Posterior cingulate gyrus (tissue), 11 donors: Measurements from ENCODE around the gene TBC1D22B.
A peak's percentile ranks its signal among the peaks of the same experiment; 100 is the strongest.
"Not testable (repeated sequence)": the region's sequence is repeated elsewhere in the genome, so short reads cannot be mapped to it uniquely, and the experiment has no call there.

ENCODE experiments used
- DNase-seq, 10 donors: peaks; one replicate each; pipeline versions ENCODE4 v3.0.0 to v3.0.0-alpha.2; 2020 to 2021; ENCODE audit warnings: mixed read lengths in 3 of 10
- intact Hi-C: fragments of 100-400 bp; cut with DNase I; formaldehyde crosslinking; loops from one replicate; pipeline ENCODE4 v1.15.1; 2023

The TBC1D22B gene

DNA sequence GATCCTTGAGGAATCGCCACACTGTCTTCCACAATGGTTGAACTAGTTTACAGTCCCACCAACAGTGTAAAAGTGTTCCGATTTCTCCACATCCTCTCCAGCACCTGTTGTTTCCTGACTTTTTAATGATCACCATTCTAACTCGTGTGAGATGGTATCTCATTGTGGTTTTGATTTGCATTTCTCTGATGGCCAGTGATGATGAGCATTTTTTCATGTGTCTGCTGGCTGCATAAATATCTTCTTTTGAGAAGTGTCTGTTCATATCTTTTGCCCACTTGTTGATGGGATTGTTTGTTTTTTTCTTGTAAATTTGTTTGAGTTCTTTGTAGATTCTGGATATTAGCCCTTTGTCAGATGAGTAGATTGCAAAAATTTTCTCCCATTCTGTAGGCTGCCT is 88.2 kb downstream of the TBC1D22B start:
- DNase-seq, intact Hi-C loops: not testable (repeated sequence)

DNA sequence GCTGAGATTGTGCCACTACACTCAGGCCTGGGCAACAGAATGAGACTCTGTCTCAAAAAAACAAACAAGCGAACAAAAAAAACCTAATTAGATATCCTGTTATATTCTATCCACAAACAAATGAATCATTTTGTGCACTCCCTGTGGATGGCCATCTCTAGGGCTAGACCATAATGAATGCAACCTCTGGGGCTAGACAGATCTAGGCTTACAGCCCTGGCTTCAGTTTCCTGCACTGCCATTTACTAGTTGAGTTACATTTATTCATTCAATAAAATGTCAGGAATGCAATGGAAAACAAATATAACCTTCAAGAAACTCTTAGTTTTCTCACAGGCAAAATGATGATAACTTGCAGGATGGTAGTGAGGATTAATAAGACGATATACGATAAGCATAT is 89.6 kb downstream of the TBC1D22B start:
- no peak for DNase-seq
- intact Hi-C loops = no loop called here

DNA sequence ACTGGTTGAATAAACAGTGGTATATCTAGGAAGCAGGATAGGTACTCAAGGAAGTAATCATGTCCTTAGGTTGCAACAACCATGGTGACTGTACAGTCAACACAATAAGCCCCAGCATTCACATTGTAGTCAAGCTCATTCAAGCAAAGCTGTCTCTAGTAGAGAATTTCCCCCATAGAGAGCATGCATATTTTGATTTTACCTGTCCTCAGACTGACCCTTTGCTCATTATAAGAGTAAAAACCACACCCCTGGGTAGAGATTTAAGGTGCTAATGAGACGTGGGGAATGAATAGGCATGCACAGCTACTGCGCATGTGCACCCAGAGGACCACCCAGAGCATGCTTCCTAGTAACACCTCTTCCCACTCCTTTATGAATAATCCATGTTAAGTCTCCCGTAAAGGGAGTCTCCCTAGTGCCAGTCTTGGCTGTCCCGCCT is 90.1 kb downstream of the TBC1D22B start:
- intact Hi-C loops = no loop called here
- no peak for DNase-seq

DNA sequence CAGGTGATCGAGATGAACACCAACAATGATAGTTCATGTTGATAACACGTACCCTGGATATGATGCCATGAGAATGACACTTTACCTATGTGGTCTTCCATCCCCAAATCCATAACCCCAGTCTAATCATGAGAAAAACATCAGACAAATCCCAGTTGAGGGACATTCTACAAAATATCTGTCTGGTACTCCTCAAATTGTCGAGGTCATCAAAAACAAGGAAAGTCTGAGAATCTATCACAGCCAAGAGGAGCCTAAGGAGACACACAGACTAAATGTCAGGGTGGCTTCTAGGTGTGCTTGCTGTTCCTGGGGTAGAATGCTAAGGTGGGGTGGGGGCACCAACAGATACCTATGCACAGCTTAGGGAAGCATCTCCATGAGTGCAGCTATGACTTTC is 93.5 kb downstream of the TBC1D22B start:
- intact Hi-C loops = no loop called here

DNA sequence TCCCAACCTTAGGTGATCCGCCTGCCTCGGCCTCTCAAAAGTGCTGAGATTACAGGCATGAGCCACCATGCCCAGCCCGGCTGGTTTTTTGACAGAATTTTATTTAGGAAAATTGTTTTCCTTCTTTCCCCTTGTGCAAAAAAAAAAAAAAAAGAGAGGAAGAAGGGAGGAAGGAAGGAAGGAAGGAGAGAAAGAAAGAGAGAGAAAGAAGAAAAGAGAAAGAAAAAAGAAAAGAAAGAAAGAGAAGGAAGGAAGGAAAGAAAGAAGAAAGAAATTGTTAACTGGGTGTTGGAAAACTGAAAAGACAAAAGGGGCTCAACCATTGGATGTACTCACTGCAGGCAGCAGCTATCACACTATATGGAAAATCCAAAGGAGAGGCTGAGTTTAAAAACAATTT is 94.8 kb downstream of the TBC1D22B start:
- DNase-seq = no peak
- intact Hi-C loops = no loop called here

More for the DNA sequence above, 93.5 kb downstream of the TBC1D22B start:
- DNase-seq = no peak

DNA sequence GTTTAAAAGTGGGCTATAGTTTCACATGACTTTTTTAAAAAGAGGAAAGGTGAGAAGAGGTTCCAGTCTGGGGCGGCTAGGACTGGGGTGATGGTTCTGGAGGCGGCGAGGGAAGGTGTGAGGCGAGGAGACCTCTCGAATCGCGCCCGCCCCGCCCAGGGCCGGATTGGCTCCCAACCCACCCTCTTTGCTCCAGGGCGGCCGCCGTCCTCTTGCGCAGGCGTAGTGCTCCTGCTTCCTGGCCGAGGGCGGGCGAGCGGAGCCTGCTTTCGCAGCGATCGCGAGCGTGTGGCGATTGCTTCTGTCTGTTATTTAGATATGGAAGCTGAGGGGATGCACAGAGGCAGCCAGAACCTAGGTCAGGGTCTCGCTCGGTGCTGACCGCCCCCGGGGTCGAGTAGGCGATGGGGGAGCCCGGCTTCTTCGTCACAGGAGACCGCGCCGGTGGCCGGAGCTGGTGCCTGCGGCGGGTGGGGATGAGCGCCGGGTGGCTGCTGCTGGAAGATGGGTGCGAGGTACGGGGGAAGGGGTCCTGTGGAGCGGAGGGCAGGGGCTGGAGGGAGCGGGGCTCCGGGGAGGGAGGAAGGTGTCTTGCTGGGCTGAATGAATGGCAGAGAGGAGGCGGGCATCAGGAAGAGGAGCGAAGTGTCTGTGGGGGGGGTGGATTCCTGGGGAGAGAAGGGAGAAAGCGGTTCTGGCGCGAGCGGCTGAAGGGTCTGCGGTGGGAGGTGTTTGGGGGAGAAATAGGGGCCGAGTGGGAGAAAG is 96.4 kb downstream of the TBC1D22B start, which contains the start of gene RNF8:
Gene RNF8, plus strand, starts transcription at position 223 of the 765 bp plus-strand sequence. Its CDS starts 182 bp downstream, at position 405.
- intact Hi-C loops = no loop called here
- peak; percentile 83 to 98 (median 90) for DNase-seq

DNA sequence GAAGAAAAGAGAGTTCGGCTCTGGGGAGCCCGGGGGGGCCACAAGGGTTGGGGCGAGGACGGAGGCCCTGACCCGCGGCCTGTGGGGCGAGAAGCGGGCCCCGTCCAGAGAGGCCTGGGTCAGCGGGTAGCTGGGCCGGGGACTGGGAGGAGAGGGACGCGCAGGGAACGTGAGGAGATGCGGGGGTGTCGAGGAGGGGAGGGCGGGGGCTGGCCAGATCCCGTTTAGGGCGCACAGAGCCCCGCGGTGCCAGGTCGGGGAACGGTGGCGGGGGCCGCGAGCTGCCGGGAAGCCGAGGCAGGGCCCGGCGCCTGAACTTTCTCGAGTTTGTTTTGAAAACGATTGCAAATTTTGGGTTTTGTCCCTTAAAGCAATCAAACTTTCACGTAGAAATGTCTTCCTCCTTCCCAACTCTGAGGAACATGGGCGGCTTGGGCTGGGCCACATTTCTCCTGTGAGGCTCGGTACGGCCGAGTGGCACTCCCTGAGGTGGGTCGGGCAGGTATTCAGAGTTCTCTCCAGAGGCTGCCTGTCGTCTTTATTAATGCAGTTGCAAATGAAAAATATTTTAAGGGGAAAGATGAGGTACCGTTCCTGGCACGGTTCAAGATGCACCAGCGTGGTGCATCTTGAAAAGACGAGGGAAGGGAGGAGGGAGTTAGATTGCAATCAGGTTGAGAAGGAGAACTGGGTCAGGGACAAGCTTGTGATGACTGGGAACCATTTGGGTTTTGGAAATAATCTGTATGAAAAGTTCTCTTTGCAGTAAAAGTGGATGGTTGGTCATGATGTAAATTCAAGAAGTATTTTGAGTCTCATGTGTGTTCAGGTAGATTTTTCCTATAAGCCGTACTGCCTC is 97.2 kb downstream of the TBC1D22B start:
- DNase-seq = peak in 8 of 10 donors; percentile 7 to 83 (median 20)
- intact Hi-C loops = no loop called here

DNA sequence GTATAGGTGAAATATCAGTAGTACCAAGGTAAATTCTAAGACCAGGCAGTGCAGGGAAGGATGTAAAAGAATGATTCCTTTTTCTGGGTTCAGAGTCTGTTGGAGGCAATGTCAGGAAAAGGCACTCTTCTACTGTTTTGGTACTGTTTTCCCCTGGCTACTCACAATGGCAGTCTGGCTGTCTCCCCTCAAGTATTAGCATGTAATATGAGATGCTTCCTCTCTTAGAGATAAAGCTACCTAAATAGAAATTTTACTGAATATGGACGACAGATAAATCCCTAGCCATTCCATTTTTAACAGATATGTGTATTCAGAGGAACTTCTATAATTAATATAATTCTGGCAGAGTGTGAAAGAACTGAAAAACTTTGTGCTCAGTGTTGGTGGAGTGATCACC is 99.7 kb downstream of the TBC1D22B start:
- intact Hi-C loops = no loop called here
- DNase-seq = no peak

DNA sequence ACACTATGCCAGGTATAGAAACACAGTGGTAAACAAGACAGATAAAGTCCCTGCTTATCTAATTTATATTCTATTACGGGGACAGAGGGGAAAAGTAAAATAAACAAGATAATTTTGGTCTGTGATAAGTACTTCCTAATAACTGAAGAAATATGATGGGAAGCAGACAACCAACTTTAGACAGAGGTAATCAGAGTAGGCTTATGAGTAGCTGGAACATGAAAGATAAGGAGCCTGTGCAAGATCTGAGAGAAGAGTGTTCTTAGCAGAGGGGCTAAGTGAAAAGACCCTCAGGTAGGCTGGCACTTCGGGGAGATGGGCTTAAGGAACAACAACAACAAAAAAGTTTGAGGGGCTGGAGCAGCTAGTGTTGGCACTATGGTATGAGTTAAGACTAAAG is 100.3 kb downstream of the TBC1D22B start:
- DNase-seq = no peak
- intact Hi-C loops = no loop called here

DNA sequence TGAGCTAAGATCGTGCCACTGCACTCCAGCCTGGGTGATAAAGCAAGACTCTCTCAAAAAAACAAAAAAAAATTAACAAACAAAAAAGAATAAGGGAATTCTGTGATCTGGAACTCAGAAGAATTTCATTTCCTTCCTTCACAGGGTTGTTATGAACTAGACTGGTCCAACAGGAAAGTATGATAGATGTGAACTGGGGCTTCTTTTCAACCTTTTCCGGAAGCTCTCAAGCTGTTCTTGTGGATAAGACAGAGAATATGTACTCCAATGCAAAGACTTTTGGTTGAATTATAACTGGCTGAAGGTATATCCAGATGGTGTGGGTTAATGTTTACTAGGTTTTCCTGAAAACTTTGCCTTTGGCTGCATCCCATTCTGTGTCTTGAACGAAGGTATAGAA is 101.5 kb downstream of the TBC1D22B start:
- no peak for DNase-seq
- intact Hi-C loops = no loop called here

DNA sequence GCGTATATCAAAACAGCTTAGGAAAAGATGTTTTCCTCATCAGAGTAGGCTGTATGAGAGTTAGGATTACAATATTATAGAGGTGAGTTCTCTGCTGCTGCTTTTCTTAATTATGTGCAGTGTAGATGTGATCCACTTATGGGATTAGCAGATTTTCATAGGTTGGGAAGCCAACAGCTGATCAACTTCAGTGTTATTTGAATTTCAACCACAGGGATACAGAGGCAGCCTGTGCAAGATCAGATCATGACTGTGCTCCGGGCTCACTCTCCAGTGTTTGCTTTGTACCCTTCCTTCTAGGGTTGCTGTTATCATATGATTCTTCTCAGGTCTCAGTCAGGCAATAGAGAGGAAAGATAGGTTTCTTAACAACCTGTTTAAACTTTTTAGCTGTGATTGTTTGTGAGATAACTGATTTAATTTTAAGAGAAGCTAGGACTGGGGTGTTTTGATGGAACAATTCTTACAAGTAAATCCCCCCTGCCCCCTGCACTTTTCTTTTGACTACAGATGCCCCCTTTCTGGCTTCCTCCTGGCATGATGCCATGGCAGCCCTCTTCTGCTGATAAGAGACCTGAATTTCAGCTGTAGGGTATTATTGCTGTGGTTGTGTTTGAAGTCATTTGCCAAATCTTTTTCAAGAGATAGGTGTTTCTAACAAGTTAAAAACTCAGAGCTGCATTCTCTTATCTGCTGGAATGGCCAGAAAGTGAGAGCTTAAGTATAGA is 104.7 kb downstream of the TBC1D22B start:
- intact Hi-C loops = loop anchor here (5.0 kb wide), 1 partner anchor 330 kb away; no protein-coding TSS in a partner anchor
- no peak for DNase-seq

DNA sequence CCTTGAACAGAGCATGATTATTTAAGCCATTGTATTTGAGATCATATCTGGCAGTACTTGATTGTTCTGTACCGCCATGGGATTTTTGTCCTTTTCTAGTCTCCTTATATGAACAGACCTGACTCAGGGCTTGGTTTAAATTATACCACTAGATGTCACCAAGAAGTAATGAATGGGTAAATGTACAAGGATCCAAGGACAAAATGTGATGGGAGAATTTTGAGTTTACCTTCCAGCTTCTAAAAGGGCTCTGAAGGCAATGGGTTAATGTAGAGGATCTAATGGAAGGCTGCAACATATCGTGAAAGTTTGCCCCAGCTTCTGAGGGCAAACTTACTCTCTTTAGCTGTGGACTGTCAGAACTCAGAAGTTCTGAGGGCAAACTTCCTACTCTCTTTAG is 108.2 kb downstream of the TBC1D22B start:
- no peak for DNase-seq
- intact Hi-C loops = no loop called here

DNA sequence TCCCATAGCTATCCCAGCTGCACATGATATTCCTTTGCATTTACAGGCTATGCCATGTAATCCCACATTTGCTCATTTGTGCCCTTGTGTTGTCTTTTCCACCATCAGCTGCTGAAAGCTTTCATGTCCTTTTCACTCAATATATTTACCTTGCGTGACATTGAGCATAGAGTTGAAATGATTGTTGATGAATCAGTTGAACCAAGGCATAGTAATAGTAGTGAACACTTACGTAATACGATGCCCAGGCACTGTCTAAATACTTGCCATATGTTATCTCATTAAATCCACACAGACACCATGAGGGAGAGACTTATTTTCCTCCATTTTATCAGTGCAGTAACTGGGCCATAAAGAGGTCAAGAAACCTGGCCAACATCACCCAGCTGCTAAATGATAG is 109.3 kb downstream of the TBC1D22B start:
- DNase-seq = no peak
- intact Hi-C loops = no loop called here

DNA sequence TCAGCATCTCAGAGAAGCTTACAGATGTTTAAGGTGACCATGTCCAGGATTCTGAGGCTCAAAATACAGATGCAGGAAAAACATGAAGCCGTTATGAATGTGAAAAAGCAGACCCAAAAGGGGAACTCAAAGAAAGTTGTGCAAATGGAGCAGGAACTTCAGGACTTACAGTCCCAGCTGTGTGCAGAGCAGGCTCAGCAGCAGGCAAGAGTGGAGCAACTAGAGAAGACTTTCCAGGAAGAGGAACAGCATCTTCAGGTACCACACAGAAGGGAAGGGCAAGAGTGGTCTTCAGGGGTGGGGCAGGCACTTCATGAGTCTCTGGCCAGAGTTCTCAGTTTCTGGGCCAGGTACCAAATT is 111.4 kb downstream of the TBC1D22B start:
- no peak for DNase-seq
- intact Hi-C loops = no loop called here

DNA sequence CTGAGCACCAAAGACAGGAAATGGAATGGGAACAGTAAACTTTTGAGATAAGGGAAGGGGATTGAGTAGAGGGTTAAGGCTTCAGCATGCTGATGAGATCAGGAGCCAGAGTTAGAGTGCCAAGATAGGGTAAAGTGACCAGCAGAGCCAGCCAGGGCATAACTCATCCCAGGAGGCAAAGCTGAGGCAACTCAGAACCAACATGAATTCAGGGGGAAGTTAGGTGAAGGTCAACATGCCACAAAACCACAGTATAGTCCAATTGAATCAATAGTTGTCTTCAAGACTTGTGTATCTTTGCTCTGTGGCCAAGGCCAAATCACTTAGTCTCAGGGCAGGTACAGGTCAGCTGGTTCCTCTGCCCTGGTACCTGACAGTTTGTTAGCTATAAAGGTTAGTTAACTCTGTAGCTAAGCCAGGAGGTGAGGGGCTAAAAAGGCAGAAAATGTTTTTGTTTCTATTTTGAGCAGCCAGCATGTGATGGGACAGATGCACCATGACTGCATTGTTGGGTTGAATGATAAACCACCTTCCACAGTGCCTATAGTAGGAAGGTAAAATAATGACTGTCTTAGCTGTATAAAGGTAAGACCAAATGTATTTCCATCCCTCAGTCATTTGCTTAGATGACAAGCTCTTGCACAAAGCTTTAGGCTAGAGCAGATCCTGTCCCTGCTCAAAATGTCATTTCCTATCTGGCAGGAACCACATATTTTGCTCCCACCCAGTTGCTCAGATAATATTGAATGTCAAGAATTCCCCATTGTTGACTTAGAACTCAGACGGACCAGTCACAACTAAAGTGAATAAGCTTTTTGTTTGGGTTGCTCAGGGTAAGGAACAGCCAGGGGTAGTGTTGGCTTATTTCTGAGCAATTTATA is 112.0 kb downstream of the TBC1D22B start:
- intact Hi-C loops = loop anchor here (10.0 kb wide), 1 partner anchor 195 kb away; no protein-coding TSS in a partner anchor
- DNase-seq = no peak

DNA sequence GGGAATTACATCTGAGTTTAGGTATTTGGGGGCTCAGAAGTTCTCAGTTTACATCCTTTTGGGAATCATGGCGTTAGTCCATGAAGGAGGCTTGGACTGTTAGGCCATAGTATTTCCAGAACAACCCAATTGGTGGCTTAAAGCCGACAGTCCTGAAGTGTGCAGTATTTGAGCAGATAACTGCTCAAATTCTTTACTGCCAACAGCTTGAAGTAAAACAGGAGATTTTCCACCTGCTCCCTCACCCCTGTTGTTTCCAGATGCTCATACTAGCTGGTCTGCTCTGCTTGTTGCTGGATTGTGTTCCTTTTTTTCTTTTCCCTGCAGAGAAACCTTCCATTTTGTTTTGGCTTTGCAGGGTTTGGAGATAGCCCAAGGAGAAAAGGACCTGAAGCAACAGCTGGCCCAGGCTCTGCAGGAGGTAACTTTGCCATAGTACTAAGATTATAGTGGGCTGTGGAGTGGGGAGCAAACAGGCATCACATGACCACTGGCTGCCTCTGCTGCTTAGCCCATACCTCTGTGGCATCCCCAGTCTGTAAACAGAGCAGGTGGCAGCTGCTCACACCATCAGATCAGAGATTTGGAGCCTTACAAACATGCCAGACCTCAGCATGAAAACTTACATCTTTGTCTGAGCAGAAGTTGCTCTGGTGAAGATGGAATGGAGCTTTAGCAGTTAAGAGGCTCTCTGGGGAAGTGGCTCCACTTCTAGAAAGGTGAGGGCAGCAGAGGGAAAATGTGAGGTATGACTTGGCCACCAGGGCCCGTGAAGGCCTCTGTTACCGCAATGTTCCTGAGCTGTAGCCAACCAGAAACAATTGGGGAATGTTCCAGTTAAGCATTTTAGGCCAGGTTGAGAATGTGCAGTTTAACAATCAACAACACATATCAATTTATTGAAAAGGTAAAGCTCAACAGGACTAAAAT is 113.8 kb downstream of the TBC1D22B start:
- intact Hi-C loops = loop anchor here (10.0 kb wide), 1 partner anchor 193 kb away; no protein-coding TSS in a partner anchor
- no peak for DNase-seq

DNA sequence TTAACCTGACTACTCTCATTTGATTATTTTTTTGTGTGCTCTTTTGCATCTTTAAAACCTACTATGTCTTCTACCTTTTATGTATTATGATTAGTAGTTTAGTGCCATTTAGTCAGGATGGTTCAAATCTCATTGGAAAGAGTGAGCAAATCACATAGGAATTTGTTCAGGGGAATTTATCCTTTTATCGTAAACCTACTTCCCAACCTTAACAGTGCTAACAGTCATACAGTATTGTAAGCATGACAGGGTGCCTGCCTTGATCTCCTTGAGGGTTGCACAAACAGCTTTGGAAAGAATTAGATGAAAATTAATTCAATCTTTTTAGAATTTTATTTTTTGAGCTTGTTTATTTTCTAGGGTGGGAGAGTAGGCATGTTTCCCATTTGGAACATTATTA is 114.5 kb downstream of the TBC1D22B start:
- intact Hi-C loops = loop anchor here (10.0 kb wide), 1 partner anchor 193 kb away; no protein-coding TSS in a partner anchor
- DNase-seq = no peak

DNA sequence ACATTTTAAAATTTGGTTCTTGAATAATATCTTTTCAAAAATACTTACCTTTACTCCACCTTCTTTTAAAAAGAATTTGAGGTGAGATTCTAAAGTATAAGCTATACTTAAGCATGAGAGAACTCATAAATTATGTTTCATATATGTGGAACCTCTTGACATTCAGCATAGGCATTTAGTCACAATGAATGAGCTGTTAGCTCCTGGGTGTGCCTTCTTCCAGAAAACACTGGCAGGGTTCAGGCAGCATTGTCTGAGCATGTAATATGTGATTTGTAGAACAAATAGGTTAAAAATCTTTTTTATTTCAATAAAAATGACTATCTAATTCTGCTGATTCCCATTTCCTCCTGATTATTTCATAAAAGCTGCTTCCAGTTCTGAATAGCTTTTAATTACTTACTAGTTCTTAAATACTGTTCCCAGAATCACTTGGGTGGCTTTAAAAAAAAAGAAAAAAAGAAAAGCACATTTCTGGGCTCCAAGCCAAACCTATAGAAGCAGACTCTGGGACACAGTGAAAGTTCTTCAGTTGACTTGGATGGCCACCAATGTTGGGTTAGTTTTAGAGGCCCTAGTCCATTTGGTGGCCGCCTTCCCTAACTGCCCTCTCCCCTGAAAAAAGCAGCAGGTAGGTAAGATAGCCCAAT is 116.4 kb downstream of the TBC1D22B start:
- intact Hi-C loops = loop anchor here (10.0 kb wide), 1 partner anchor 191 kb away; no protein-coding TSS in a partner anchor
- no peak for DNase-seq
